Stimulated activated CD8-positive, alpha-beta memory T cell treated with anti-CD3 and anti-CD28 coated beads, Interleukin-4, amount 100 ng/mL, for 48 hours (primary cell): Measurements from ENCODE around the gene NR6A1.
"Not testable (repeated sequence)": the region's sequence is repeated elsewhere in the genome, so short reads cannot be mapped to it uniquely, and the experiment has no call there.

Experiments used
- DNase-seq: peaks from one replicate; pipeline ENCODE4 v3.0.0-alpha.2; 2020

Gene NR6A1

DNA sequence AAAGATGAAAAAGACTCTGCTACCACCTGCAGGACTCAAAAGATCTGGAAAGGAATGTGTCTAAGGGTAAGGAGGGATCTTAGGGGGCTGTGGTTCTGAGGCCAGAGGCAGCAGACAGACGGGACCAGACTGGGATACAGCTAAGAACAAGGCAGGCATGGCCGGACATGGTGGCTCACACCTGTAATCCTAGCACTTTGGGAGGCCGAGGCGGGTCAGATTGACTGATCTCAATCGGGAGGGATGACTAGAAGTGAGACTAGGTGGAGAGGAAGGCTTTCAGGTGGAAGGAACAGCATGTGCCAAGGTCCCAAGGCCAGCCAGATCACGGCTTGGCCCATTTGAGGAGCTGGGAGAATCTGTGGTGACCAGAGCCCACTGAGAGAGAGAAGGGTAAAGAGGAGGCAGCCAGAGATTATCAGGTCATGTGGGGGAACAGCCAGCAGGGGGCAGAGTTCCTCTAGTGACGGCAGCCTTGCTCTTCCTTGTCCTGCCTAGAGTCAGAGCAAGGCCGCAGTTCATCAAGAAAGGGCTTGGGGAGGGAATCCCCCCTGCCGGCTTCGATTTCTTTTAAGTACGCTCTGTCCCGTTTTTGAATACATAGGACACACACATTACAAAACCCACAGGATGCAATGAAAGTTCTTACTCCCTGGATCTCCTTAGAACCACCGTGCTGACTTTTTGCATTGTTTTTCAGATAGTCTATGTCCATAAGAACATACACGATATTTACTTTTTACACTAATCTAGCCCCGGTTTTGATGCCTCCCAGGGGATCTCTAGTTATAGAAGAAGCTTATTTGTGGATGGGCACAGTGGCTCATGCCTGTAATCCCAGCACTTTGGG, 3.2 kb upstream of the NR6A1 start:
- DNase-seq, result peak; percentile 95

DNA sequence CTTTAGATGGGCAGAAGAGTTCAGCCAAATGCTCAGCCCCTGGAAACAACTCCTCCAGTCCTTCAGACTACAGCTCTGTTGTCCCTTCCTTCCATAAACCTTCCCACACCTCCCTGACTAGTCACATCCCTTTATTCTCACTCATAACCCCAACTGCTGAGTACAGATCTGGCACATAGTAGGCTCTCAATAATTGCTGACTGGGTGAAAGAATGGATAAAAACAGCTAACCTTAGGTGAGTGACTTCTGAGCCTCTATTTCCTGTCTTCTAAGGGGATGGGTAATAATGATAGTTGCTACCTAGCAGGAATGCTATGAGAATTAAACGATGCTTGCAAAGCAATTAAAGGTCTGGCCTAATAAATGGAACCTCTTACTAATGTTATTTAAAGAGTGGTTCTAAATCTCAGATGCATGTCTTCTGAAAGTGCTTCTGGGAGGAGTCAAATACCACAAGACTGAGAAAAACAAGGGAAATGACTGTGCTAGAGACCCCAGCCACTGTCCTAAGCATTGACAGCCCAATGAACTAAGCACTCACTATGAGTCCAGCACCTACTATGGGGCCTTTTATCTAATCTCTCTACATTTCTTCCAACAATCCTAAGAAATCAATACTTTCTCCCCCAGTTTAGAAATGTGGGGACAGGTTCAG, 2.5 kb upstream of the NR6A1 start:
- DNase-seq, result no peak

DNA sequence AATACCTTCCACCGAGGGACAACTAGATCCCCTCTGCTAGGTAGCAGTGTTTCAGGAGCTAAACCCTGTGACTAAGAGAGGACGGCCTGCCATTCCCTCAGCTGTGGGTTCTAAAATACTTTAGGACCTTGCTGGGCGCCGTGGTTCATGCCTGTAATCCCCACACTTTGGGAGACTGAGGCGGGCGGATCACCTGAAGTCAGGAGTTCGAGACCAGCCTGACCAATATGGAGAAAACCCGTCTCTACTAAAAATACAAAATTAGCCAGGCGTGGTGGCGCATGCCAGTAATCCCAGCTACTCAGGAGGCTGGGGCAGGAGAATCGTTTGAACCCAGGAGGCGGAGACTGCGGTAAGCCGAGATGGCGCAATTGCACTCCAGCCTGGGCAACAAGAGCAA, 1.8 kb upstream of the NR6A1 start:
- not testable (repeated sequence) for DNase-seq

DNA sequence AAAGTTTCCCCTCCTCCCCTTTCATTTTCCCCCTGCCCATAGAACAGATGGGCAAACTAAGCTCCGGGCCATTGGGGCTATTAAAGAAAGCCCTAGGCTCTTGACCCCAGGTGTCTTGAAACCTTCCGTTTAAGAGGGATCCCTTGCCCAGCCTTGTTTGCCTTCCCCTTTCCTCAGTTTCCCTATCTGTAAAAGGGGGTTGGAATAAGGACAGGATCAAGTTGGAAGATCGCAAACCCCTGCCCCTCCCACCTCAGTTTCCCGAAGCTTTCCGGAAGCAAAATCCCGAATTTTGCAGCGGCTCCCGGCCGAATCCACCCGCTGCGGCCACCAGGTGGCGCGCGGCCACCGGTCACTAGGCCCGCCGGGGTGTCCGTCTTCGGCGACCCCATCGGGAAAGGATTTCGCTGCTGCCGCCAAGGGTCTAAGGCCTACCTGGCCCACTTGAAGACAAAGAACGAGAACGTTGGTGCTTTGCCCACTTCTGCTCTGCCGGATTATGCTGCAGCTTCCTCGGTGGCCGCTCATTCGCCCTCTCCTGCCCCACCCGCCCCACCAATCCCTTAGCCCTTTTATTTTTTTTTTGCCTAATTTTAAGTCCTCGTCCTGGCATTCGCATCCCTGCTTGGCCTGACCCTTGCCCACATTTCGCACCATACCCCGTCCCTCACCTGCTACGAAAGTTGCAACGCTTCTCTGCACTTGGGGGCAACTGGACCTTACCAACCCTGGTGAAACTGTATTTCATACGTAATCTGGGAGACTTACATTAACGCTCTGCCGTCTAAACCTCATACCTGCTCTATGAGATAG, 962 bp upstream of the NR6A1 start:
- DNase-seq, result peak; percentile 64

DNA sequence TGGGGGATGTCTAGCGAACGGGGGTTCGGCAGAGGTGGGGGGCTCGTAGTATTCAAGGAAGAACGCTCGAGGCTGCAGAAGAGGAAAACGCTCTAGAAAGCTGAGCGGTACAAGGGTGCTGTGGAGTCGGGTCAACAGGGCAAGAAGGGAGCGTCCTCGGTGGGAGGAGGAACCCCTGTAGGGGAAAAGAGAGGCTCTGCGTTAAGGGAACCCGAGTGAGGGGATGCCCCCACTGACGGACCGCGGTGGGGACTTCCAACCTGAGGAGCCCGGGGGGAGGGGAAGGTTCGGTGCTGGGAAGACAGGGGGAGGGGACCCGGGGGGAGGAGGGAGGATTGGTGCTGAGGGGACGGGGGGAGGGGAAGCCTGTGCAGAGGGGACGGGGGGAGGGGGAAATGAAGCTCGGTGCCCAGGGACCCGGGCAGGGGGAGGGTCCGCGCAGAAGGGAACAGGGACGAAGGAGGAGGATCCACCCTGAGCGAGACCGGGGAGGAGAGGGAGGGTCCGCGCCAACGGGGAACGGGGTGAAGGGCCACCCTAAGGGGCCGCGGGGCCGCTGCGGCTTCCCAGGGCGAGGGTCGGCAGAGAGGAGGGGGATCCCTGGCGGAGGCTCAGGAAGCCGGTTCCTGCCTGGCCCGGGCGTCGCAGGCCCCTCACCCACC, 621 bp downstream of the NR6A1 start:
- DNase-seq, result peak; percentile 41

DNA sequence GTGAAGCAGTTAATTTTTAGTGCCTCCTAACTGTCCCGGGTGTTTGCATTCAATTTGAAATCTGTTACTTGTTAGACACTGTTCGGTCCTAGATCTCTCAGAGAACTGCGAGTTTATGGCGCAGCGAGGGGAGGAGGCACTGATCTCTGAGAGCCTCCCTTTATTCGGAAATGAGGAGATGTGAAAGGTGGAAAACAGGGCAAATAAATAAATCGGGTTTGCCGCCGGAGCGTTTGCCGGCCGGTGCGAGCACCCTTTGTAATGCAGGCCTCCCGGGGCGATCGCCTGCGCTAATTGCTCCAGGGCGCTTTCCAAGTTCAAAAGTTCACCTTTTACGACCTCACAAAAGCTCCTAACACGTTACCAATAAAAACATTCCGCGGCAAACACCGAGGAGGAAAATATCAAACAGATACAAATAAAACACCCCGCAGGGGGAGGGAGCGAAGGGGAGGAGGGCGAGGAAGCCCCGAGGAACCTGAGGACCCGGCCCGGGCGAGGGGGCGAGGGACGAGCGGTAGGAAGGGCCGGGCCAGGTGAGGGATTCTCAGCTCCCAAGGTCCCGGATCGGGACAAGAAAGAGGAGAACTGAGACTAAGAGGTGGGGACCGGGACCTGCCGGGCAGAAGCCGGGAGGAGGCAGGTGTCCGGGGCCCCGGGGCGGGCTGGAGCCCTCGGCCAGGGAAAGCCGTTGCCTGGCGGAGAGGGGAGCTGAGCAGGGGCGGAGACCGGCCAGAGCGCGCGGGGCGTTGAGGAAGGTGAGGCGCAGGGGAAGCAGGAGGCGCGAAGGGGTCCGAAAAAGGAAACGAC, 1.4 kb downstream of the NR6A1 start:
- DNase-seq, result no peak

DNA sequence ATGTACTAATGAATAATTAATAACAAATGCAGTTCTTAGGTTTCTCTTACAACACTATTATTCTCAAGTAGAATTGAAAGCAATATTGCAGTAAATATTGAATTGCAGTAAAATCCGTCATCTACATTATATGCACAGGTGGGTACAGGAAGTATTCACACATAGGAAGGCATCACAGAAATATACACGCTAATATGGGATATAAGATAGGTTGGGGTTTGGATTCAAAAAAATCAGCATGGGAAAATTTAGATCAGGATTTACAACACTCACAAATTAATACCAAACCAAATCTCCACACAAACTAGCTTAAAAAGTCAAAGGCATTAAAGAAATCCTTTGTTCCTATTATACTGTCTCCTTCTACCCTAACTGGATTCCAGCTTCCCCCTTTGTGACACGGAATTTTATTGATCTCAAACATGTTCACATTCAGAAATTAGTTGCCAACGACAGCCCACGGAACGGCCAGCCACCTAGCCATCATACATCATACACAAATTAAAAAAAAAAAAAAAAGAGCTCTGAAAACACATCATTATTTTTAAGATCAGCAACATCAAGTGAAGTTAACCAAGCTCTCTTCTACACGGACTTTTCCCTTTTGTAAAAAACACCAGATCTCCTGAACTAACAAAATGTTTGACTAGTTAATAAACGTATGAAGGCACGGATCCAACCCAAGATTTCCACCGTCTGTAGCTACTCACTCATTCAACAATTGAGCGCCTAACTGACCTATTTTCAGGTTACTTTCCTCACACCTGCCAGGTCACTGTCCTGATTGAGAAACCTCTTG, 2.2 kb downstream of the NR6A1 start:
- no peak for DNase-seq

DNA sequence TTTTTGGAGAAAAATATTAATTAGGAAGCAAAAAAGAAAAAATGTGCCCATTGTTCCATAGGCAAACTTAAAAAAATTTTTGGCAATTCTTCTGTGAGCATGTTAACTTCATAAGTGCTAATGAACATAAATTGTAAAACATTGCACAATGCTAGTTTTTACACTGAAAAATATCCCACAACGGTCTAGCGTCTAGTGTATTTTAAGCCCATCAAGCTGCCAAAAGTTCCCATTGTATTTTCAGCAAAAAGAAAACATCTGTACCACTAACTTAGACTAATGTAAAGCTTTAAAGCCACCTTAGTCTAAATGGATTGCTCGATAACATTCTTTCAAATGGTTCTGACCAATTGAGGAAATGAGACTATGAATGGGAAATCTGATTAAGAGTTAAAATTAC, 2.8 kb downstream of the NR6A1 start:
- no peak for DNase-seq

DNA sequence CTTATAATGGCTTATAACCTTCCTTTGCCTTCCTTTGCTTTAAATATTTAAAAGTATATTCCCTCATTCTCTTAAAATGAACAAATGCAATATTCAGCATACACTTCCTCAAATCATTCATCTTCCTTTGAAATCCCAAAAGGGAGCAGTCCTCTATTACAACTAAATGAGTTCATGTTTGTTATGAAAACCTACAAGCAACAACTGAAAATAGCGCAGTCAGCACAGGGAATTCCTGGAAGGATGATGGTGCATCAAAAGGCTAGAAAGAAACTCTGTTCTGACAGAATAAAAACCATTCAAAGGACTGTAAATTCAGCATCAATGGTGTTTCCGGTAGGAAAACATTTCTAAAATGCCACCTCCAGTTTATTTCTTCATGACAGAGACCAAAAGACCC, 3.3 kb downstream of the NR6A1 start:
- DNase-seq, result no peak

DNA sequence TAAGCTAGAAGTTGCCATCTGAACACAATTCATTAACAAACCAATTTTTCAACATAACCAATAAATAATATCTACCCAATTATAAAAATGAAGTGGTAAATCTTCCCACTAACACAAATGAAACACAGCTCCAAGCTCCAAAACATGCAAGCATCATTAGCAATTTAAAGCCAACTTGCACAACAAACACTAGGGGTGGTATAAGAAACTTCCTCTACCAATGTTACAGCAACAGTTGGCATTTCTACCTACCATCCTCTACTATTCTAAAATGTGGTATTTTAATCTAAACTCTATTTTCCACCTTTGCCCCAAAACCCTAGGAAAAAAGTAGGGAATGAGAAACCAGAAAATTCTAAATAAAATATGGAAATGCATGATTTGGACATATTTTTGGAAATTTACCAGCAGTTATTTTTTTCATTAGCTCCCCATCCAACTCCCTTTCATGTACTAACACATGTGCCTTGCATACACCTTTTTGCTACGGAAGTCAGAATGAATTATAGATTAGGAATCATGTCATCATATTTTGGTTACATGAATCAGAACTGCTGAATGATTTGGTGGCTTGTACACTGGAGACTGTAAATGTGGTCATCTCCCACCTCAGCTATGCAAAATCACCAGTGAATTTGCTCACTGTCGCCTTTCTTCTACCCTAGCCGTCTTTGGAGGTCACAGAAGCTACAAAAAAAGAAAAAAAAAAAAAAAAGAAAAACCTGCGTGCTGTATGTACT, 4.1 kb downstream of the NR6A1 start:
- no peak for DNase-seq

DNA sequence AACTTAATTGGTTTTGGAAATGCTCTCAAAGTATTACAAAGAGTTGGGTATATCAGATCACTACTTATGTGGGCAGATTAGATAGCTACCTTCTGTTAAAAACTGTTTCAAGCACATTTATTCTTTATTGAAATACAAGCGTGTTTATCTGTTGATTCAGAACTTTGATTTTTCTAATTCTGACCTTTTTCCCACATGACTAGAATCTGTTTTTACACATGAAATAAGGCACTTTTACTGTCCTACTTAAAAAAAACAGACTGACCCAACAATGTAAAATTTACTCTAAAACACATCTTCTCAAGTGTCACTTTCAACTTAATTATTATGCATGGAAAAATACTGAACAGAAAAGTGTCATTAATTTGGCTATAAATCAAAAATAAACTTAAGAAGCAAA, 4.8 kb downstream of the NR6A1 start:
- DNase-seq, result no peak

DNA sequence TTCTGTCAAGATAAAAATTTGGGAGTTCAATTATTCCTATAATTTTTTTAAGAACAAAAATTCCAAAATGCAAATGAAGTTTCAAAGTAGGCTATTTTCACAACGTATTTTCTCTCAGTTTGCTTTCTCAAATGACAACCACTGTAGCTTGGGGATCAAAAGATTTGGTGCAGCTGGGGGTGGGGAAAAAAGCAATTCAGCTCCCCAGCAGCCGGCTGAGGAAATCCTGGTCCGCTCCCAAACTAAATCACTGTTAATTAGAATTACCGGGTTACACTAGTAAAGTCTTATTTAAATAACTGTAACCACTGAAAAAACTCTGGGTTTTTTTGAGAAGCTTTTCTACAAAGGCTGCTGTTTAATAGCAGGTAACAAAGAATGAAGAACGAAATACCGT, 5.7 kb downstream of the NR6A1 start:
- no peak for DNase-seq

DNA sequence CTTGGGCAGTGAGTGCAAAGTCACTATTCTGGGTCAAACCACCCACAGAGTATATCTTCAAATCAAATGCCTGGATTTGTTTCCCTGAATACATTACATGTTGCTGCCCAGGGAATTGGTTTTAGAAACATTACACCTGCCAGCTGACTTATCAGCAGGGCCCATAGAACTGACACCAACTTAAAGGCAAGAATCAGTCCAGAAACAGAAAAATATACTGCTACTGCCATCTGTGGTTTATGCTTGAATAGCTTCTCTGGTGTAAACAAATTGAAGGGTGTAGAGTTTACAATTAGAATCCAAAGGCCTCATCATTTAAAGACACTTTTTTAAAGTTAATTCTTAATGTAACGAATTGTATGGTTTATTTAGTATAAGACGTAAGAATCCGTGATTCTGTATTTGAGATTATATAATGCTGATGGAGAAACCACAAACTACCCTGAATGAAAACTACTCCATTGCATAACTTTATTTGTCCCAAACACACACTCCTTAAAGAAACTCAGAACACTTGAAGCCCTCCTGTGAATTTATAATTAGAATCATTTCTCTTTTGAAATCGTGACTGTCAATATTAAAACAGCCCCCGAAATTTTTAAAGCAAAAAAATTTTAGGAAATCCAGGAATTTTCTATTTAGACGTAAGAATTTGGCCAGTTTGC, 6.2 kb downstream of the NR6A1 start:
- DNase-seq, result no peak

DNA sequence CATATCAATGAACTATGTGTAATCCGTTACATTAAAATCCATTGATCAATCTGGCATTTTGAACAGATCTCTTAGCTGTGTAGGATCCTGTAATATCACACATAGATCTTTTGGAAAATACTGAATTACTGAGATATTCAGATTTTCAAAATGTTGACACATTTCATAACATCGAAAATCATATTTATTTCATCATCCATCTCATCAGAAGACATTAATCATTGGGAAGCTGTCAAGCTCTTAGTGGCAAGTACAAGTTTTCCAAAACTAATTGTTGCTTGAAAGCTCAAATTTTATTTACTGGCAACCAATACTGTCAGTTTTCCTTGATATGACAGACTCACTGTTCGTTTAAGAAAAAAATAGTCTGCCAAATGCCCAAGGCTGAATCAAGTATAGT, 8.5 kb downstream of the NR6A1 start:
- no peak for DNase-seq

DNA sequence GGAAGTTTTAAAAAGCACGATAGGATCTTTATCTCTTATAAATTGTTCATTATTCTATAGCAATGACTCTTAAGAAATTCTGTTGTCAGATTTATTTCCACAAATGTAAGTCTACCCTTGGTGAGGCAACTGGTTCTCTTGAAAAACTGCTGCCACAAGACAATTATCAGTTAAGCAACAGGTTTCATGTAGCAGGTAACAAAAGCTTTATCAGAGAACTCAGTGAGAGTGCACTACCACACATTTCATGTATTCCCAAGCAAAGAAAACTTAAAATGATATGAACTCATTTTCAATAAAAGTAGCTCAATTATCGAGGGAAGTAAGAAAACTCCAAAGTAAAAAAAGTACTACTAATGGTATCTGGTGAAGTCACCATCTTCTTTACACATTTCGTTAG, 9.4 kb downstream of the NR6A1 start:
- DNase-seq, result no peak

DNA sequence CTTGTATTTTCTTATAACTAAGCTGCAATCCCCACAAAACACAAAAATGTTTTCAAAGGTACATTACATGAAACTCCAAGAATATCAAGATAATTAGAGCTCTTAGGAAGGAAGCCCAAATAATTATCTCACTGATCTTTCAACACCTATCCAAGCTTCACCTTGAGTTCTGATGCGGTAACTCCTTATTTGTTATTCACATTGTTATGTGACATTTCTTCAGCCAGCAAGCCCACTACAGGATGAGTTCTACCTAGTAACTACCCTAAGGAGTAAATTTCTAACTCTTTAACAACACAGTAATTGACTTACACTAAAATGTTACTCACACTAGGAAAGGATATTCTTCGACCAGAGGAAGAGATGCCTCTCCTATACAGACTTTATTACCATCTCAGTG, 9.9 kb downstream of the NR6A1 start:
- no peak for DNase-seq

DNA sequence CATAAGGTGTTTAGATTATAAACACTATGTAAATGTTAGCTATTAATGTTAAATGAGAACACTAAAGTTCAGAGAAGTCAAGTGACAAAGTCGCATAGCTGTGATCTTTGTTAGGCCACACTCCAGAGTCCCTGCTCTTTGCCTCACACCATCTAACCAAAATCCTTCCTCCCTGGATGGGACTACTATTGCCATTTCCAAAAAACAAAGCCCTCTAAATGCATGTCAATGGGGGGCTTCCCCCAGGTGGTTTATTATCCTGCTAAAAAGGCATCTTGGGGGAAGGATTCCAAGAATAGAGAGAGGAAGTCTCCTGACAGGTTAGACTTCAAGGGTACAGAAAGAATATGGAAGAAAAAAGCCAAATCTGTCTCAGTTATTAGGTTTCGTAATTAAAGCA, 10.4 kb downstream of the NR6A1 start:
- DNase-seq, result no peak

DNA sequence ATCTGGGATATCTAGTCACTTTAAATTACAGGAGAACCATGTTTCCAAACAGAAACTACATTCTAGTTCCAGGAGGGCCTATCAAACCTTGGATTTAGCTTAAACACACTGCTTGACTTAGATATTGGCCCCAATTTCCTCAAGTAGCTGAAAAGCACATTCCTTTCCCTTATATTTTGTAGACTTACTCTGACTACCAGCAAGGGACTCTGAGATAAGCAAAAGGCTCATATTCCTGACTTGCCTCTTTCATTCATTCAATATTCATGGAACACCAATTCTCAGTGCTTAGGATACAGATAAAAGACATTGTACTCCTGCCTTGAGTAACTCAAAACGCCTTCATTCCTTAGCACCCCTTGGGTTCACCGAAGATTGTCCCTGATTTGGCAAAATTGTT, 11.8 kb downstream of the NR6A1 start:
- DNase-seq, result no peak

DNA sequence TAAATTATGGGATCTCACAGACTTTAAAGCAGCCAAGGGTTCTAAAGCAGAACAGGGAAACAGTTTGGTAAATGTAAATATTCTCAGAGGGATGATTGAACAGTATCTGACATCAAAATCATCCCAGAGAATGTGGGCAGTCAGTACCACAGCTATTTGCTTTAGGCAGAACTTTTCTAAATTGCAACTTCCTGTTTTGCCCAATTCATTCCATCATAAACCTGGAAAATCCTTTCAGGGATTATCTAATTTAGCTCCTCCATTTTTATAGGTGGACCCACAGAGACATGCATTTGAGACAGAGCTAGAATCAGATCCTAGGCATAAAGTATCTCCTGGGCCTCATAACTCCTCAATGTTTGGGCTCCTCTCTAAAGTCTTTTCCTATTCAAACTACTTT, 12.4 kb downstream of the NR6A1 start:
- no peak for DNase-seq

DNA sequence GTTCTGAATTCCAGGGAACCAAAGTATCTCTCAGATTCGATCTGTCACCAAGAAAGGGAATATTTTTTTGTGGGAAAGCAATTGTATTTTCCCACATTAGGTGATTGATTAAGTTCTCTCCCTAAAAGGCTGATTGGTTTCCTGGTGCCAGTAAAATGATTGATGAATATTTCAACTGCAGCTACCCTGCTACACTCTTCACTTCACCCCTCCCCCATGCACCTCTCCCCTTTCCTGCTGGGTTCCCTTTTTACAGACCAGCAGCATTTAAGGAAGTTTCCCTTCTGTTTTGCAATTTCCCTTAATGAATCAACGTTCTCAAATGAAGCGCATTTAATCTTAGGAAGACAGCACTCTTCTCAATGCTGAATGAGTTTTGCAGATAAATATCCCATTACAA, 13.1 kb downstream of the NR6A1 start:
- no peak for DNase-seq
